Measurements from ENCODE around the gene SIL1.
A peak's percentile ranks its signal among the peaks of the same experiment; 100 is the strongest.
"Not testable (repeated sequence)": the region's sequence is repeated elsewhere in the genome, so short reads cannot be mapped to it uniquely, and the experiment has no call there.

SIL1 gene

DNA sequence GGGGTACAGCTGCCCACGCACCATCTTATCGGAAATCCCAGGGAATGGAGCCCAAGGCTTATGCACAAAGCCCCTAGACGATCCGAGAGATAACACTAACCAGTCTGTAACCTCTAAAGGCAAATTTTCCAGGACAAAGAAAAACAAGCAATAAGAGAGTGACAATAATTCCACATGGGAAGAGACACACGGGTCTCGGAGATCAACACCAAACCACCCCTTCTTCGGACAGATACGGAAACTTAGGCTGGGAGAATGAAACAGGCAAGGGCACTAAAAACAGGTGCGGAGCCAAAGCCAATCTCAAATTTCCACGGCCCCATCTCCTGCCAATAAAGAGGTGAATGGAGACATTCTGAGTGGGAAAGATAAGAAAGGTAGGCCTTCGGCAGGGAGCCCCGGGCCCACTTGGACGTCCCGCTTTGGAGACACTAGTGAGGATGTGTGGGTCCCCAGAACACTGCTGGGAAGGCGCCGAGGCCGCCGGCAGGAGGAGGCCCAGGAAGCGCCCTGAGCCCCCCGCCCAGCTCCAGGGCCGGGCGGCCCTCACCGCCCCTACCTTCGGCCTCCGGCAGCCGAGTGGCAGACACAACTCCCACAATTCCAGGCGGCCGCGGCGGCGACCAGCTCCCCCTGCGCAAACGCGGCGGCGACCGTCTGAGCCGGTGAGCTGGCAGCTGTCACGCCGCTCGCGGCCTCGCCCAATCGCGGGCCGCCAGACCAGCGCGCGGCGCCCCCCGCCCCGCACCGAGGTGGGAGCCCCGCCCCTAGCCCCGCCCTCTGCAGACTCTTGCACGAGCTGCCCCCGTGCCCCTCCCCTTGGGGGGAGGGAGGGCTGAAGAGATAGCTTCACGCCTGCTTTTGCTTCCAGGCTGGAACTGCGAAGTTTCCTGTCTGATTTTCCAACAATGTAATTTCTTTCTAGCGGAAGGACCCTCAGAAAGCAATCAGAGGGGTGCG, at the start of gene SIL1:
Gene SIL1, minus strand, starts transcription at position 659 of the 960 bp plus-strand sequence. CDS start 70,525 bp downstream, outside the sequence.
- DNase-seq (ENCODE audit: low read depth): peak; percentile 98

GRCh38 chr5:139246394-139246793, 48.2 kb upstream of the SIL1 start:
- DNase-seq (ENCODE audit: low read depth): peak; percentile 38

DNA sequence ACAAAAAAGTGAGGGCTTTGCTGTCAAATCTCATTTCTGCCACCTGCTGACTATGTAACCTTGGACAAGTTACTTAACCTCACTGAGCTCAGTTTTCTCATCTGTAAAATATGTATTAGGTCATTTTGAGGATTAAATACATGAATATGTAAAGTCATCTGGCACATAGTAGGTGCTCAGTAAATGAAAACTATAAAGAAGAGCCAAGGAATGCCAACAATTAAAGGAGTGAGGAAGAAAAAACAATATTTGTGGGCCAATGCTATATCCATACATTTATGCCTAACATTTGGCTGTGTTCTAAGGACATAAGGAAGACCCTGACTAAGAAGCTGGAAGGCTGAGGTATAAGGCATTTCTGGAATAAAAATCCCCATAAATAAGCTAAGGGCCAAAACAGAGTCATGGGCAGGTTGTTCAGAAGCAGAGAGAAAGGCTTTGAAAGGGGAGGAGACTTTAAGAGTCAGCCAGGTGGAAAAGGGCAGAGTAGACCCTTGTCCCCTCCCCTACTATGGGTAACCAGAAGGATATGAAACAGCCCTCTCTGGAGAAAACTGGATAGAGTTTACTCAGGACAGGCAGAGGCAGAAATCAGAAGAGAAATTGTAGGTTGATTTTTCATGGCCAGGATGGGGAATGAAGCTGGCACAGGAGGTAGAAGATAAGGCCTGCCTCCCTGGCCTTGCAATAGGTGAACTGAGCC, 47.6 kb upstream of the SIL1 start:
- no peak for DNase-seq (ENCODE audit: low read depth)

GRCh38 chr5:139243425-139243970, 45.3 kb upstream of the SIL1 start:
- no peak for DNase-seq (ENCODE audit: low read depth)

- no peak for DNase-seq (ENCODE audit: low read depth)
These were observed 43.0 kb upstream of the SIL1 start for GRCh38 chr5:139241139-139241538.

- no peak for DNase-seq (ENCODE audit: low read depth)
These were observed 38.3 kb upstream of the SIL1 start for GRCh38 chr5:139236479-139236878.

DNA sequence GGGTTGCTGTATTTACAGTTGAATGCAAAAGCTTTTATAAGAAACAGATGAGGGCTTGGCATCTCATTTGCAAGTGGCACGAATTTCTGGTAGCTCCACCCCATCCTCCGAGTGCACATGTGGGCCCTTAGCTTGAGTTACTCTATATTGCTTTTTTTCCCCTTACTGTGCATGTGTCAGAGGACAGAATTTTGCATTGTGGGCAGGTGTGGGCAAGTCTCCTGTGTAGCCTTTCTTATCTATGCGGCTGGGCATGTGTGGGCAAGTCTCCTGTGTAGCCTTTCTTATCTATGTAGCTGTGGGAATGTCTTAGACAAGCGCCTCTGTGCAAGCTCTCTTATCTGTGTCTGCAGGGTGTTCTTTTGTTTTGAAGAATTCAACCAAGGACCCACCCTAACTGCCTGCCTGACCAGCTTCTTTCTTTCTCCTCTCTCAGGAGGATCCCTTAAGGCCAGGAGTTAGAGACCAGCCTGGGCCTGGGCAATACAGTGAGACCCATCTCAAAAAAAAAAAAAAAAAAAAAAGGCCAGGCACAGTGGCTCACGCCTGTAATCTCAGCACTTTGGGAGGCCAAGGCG, 34.1 kb upstream of the SIL1 start:
- DNase-seq (ENCODE audit: low read depth): no peak

GRCh38 chr5:139228201-139228803, 30.1 kb upstream of the SIL1 start:
- no peak for DNase-seq (ENCODE audit: low read depth)

DNA sequence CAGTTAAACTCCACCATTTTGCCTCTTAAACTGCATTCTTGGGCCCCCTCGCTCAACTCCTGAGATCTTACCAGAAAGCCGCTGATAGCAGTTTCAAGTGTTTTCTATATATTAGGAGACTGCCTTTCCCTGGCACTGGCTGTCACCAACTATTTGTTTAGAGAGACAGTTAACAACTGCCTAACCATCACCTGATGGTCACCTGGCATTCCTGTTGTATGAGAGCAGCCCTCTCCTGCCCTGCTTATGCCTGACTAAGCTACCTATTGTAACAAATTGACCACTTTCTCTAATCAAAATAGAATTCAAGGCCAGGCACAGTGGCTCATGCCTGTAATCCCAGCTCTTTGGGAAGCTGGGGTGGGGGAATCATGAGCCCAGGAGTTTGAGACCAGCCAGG, 28.0 kb upstream of the SIL1 start:
- DNase-seq (ENCODE audit: low read depth): no peak

GRCh38 chr5:139223481-139223880, 25.3 kb upstream of the SIL1 start:
- DNase-seq (ENCODE audit: low read depth): no peak

DNA sequence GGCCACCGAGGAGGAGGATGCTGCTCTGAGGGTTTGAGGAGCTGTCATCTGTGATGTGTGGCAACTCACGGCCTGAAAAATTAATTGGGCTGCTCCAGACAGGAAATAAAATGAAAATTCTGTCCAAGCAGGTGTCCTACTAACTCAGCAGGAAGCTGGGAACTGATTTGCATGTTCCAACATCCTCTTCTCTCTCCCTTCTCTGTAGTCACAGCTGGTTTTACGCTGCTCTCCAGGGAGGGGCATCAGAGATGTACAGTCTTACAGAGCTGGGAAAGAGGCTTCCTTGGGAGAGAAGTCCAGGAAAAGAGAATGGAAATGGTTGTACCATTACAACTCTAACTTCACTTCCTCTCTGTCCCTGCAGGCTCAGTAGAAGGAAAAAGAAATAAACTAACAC, 24.2 kb upstream of the SIL1 start:
- DNase-seq (ENCODE audit: low read depth): no peak

- DNase-seq (ENCODE audit: low read depth): not testable (repeated sequence)
These were observed 19.9 kb upstream of the SIL1 start for GRCh38 chr5:139218038-139218437.

DNA sequence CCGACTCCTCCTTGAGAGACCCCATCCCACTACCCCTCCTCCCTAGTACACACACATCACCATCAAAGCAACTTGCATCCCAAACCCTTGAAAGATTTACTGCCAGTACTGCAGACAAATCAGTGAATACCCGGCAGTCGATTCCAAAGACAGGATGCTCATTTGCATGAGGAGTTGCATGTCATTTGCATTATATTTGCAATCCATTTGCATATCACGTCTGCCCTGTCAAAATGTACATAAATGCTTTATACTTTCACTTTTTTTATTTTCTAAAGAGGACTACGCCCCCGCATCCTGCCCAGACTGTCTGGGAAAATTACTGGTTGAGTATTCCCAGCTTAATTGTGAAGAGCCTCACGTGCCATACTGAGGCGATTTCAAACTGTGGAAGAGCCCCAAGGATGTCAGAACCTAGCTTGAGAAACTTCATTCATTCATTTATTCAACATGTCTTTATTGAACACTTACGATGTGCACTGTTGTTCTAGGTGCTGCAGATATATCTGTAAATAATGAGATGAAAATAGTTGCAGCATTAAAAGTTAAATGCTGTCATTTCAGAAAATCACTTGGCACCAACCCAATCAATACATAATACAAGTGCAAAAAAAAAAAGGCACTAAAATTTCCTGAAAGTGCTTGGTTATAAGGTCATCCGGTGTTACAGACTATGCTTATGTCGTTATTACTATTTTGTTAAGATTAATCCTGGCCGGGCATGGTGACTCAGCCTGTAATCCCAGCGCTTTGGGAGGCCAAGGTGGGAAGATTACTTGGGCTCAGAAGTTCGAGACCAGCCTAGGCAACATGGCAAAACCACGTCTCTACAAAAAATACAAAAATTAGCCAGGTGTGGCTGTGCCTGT, 17.2 kb upstream of the SIL1 start:
- no peak for DNase-seq (ENCODE audit: low read depth)

DNA sequence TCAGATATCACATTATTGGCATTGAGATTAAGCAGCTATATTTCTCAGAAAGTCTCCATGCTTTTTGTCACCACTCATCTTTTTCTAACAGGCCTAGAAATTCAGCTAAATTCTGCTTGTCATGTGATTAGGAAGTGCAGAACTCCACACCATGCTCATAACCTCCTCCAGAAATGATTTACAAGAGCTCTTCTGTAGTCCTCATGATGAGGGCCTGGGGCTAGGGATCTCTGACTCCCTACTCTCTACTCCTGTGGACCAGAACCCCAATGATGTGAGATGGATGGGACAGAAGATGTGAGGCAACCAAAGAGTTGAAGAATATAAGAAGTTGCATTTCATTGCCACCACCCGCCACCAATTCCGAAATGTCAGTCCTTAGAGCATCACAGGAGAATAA, 16.5 kb upstream of the SIL1 start:
- DNase-seq (ENCODE audit: low read depth): no peak

GRCh38 chr5:139212906-139213305, 14.7 kb upstream of the SIL1 start:
- no peak for DNase-seq (ENCODE audit: low read depth)

DNA sequence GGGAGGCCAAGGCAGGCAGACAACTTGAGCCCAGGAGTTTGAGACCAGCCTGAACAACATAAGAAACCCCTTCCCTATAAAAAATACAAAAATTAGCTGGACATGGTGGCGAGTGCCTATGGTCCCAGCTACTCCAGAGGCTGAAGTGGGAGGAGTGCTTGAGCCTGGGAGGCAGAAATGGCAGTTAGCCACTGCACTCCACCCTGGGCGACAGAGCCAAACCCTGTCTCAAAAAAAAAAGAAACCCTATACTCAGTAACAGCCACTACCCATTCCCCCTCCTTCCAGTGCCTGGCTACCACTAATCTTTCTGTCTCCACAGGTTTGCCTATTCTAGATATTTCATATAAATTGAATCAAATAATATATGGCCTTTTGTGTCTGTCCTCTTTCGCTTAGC, 14.3 kb upstream of the SIL1 start:
- no peak for DNase-seq (ENCODE audit: low read depth)

GRCh38 chr5:139210585-139210984, 12.4 kb upstream of the SIL1 start:
- no peak for DNase-seq (ENCODE audit: low read depth)

- no peak for DNase-seq (ENCODE audit: low read depth)
These were observed 9.3 kb upstream of the SIL1 start for GRCh38 chr5:139207297-139208000.

DNA sequence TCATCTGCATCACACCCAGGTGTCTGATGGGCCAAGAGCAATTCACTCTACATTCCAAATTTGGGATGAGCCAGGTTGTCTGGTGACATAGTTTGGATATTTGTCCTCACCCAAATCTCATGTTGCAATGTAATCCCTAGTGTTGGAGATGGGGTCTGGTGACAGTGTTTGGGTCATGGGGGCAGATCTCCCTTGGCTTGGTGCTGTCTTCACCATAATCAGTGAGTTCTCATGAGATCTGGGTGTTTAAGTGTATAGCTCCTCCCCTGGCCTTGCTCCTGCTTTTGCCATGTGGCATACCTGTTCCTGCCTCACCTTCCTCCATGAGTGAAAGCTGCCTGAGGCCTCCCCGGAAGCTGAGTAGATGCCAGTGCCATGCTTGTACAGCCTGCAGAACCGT, 7.4 kb upstream of the SIL1 start:
- no peak for DNase-seq (ENCODE audit: low read depth)

DNA sequence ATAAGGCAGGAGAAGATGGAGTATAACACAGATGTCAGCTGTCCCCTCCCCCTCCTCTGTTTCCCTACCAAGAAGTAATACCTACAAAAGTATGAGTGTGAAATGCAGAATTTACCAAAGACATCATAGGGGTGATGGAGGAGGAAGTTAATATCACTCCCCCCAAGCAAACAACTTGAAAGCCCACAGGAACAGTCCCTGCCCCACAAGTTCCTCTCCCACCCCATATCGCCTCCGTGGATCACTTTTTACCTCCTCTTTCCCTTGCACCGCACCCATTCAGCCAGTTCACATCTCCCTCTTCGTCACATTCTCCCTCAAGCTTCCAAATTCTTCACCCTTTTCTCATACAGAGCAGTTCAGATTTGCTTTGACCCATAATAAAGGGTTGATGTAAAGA, 7.0 kb upstream of the SIL1 start:
- DNase-seq (ENCODE audit: low read depth): no peak

DNA sequence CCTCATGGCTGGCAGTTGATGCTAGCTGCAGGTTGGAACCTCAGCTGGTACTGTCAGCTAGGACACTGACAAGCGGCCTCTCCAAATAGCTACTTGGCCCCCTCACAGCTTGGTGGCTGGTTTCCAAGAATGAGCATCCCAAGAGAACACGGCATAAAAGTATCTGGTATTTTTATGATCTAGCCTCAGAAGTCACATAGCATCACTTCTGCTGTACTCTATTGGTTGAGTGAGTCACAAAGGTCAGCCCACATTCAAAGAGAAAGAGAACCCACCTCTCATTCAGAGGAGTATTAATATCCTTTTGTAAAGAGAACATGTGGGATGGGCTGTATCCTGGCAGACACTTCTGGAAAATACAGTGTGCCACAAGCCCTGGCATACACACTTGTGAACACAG, 6.0 kb upstream of the SIL1 start:
- no peak for DNase-seq (ENCODE audit: low read depth)

Measured in stimulated activated CD8-positive, alpha-beta memory T cell treated with anti-CD3 and anti-CD28 coated beads, Interleukin-4, amount 100 ng/mL, for 24 hours (primary cell).